Stimulated activated CD4-positive, alpha-beta T cell treated with anti-CD3 and anti-CD28 coated beads, Interleukin-2, amount 100 ng/mL, for 4 hours (primary cell): ENCODE results near the gene COL23A1.

Experiments used
- DNase-seq: peaks from one replicate; pipeline ENCODE4 v3.0.0-alpha.2; 2020; ENCODE audit warnings: low read depth

The COL23A1 gene

GRCh38 chr5:178434851-178435250 lies 155.3 kb downstream of the COL23A1 start:
- no peak for DNase-seq

GRCh38 chr5:178434016-178434761 lies 156.0 kb downstream of the COL23A1 start:
- no peak for DNase-seq

- DNase-seq: no peak
Measured at GRCh38 chr5:178433273-178433775, 156.9 kb downstream of the COL23A1 start.

GRCh38 chr5:178432421-178433272 lies 157.5 kb downstream of the COL23A1 start:
- DNase-seq: no peak

- no peak for DNase-seq
Measured at GRCh38 chr5:178431782-178432165, 158.4 kb downstream of the COL23A1 start.

- no peak for DNase-seq
Measured at GRCh38 chr5:178431063-178431781, 159.0 kb downstream of the COL23A1 start.

GRCh38 chr5:178430186-178431062 lies 159.8 kb downstream of the COL23A1 start:
- no peak for DNase-seq

GRCh38 chr5:178429491-178430185 lies 160.6 kb downstream of the COL23A1 start:
- no peak for DNase-seq

GRCh38 chr5:178429156-178429468 lies 161.1 kb downstream of the COL23A1 start:
- DNase-seq: no peak

- DNase-seq: no peak
Measured at GRCh38 chr5:178428341-178429155, 161.6 kb downstream of the COL23A1 start.

- no peak for DNase-seq
Measured at GRCh38 chr5:178427576-178428197, 162.5 kb downstream of the COL23A1 start.

- DNase-seq: no peak
Measured at GRCh38 chr5:178426326-178427130, 163.7 kb downstream of the COL23A1 start.

GRCh38 chr5:178425621-178426068 lies 164.5 kb downstream of the COL23A1 start:
- DNase-seq: no peak

GRCh38 chr5:178424810-178425177 lies 165.4 kb downstream of the COL23A1 start:
- DNase-seq: no peak

GRCh38 chr5:178423901-178424809 lies 166.0 kb downstream of the COL23A1 start:
- no peak for DNase-seq

GRCh38 chr5:178423431-178423830 lies 166.8 kb downstream of the COL23A1 start:
- no peak for DNase-seq

- no peak for DNase-seq
Measured at GRCh38 chr5:178422400-178422775, 167.8 kb downstream of the COL23A1 start.
